Measurements from ENCODE around the gene TFDP2. TPM values are rescaled to one million over a fixed set of nuclear protein-coding genes. Genes with fewer than 3 reads are reported as not detected.

TFDP2 gene
- total RNA-seq, 2 experiments from 2014 or later: 33.1 to 34.2 TPM

DNA sequence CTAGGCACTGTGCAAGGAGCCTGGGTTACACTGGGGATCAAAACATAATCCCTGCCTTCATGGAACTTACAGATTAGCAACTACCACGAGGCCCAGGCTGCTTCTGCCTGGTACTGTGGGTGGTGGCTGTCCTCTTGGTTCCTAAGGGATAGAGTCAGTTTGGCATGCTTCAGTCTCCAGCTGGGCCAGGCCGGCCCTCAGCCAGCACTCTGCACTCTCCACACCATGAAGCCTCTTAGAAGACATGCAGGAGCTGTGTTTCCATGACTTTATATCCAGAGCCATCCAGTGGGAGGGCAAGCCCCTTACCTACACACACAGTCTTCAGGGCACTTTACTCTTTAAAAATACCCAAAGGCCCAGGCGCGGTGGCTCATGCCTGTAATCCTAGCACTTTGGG lies 218.5 kb downstream of the TFDP2 start:
- Mint-ChIP-seq H3K27me3 (no peaks in the 10 kb centered on the region), H3K27ac (no peak overlapping the region), H3K9me3 (no peaks in the 10 kb centered on the region), H3K4me3 (no peak overlapping the region), H3K36me3 (ENCODE audit: low read depth) (peaks cover 11% of the 10 kb centered on the region), H3K4me1 (ENCODE audit: low read depth) (no peaks in the 10 kb centered on the region)
- Histone ChIP-seq H3K36me3 (ENCODE audit: insufficient read depth, low read length) (no peaks in the 10 kb centered on the region), H3K27me3 (ENCODE audit: control insufficient read depth in 1 of 2, insufficient read depth in 2 of 2, low read length in 2 of 2) (no peaks in the 10 kb centered on the region), H3K4me1 (ENCODE audit: insufficient read depth, low read length) (no peaks in the 10 kb centered on the region), H3K27ac (ENCODE audit: low read depth in 1 of 2, low read length in 2 of 2) (no peak overlapping the region), H3K9me3 (ENCODE audit: control insufficient read depth in 1 of 2, insufficient read depth in 1 of 2, low read length in 2 of 2) (no peaks in the 10 kb centered on the region), H3K4me3 (ENCODE audit: low read length) (no peak overlapping the region)
- TF ChIP-seq, protein P1, sequence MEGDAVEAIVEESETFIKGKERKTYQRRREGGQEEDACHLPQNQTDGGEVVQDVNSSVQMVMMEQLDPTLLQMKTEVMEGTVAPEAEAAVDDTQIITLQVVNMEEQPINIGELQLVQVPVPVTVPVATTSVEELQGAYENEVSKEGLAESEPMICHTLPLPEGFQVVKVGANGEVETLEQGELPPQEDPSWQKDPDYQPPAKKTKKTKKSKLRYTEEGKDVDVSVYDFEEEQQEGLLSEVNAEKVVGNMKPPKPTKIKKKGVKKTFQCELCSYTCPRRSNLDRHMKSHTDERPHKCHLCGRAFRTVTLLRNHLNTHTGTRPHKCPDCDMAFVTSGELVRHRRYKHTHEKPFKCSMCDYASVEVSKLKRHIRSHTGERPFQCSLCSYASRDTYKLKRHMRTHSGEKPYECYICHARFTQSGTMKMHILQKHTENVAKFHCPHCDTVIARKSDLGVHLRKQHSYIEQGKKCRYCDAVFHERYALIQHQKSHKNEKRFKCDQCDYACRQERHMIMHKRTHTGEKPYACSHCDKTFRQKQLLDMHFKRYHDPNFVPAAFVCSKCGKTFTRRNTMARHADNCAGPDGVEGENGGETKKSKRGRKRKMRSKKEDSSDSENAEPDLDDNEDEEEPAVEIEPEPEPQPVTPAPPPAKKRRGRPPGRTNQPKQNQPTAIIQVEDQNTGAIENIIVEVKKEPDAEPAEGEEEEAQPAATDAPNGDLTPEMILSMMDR (IDR thresholded peaks at IDR 0.05): no peak
- ATAC-seq (ENCODE audit: poor library complexity) (no peak), DNase-seq (no peak)
- CTCF ChIA-PET: no interaction called here
- POLR2A ChIA-PET: no interaction called here
- intact Hi-C loops (cut with DNase I, micrococcal nuclease): no loop called here

DNA sequence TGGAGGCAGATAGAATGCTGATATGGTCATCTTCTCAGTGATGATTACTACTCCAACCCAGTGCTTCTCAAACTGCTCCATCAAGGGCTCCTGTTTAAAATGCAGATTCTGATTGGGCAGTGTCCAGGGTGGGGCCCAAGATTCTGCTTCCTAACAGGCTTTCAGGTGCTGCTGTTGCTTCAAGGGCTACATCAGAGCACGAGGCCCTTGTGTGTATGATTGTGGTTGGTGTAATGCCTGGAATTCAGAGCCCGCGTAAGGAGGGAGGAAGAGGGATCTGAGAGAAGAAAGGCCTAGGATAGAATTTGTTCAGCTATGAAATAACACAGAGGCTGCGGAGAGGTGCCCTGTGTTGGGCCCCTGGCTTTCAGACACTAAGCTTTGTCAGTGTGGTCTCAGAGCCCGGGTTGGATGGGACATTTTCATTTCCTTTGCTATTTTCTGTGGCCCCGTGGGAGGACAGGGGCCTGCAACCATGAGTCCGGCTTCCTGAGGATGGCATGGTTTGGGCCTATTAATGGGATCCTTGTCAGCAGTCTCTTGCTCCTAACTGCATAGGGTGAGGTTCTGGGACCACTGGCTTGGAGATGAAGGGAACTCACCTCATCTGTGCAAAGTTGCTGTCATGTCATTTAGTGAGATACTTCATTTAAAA lies 219.9 kb downstream of the TFDP2 start:
- Histone ChIP-seq H3K9me3 (ENCODE audit: control insufficient read depth in 1 of 2, insufficient read depth in 1 of 2, low read length in 2 of 2) (no peaks in the 10 kb centered on the region), H3K27me3 (ENCODE audit: control insufficient read depth in 1 of 2, insufficient read depth in 2 of 2, low read length in 2 of 2) (no peaks in the 10 kb centered on the region), H3K4me3 (ENCODE audit: low read length) (no peak overlapping the region), H3K36me3 (ENCODE audit: insufficient read depth, low read length) (peaks cover 3% of the 10 kb centered on the region), H3K4me1 (ENCODE audit: insufficient read depth, low read length) (no peaks in the 10 kb centered on the region), H3K27ac (ENCODE audit: low read depth in 1 of 2, low read length in 2 of 2) (no peak overlapping the region)
- TF ChIP-seq, protein P1 (IDR thresholded peaks at IDR 0.05): no peak
- intact Hi-C loops (cut with DNase I, micrococcal nuclease): no loop called here
- ChIA-PET POLR2A (no interaction called here), CTCF (no interaction called here)
- H3K27ac Mint-ChIP-seq: no peak overlapping the region
- H3K27me3 Mint-ChIP-seq: no peaks in the 10 kb centered on the region
- H3K4me3 Mint-ChIP-seq: no peak overlapping the region
- H3K4me1 Mint-ChIP-seq (ENCODE audit: low read depth): no peaks in the 10 kb centered on the region
- H3K9me3 Mint-ChIP-seq: no peaks in the 10 kb centered on the region
- DNase-seq (no peak), ATAC-seq (ENCODE audit: poor library complexity) (no peak)
- peaks cover 22% of the 10 kb centered on the region for H3K36me3 Mint-ChIP-seq (ENCODE audit: low read depth)

DNA sequence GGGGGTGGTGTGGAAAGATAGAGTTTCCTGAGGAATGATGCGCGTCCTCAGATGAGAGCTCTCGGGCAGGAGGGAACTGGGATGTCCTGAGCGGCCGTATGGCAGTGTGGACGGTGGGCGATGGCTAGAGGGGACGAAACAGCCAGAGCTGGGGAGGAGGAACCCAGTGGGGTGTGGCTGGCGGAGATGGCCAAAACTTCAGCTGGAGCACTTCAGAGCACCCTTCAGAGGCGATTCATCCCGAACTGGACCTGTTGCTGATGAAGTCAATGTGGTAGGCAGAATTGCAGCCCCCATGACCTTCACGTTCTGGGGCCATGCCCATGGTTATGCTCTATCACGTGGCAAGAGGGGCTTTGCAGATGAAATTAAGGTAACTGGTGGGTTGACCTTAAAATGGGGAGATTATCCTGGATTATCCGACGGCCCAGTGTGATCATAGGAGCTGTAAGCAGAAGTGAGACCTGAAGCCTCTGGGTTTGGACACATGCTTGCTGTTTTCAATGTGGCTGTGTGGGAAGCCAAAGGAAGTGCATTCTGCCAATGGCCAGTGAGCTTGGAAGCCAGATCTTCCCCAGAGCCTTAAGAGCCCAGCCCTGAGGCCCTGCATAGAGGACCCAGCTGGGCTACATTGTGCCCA lies 220.6 kb downstream of the TFDP2 start:
- Mint-ChIP-seq H3K4me3 (no peak overlapping the region), H3K27me3 (no peaks in the 10 kb centered on the region), H3K9me3 (no peaks in the 10 kb centered on the region), H3K27ac (no peak overlapping the region), H3K4me1 (ENCODE audit: low read depth) (no peaks in the 10 kb centered on the region), H3K36me3 (ENCODE audit: low read depth) (peaks cover 26% of the 10 kb centered on the region)
- no peaks in the 10 kb centered on the region for H3K9me3 ChIP-seq (ENCODE audit: control insufficient read depth in 1 of 2, insufficient read depth in 1 of 2, low read length in 2 of 2)
- no peak overlapping the region for H3K4me3 ChIP-seq (ENCODE audit: low read length)
- TF ChIP-seq, protein P1 (IDR thresholded peaks at IDR 0.05): no peak
- ChIA-PET CTCF (no interaction called here), POLR2A (no interaction called here)
- H3K27me3 ChIP-seq (ENCODE audit: control insufficient read depth in 1 of 2, insufficient read depth in 2 of 2, low read length in 2 of 2): no peaks in the 10 kb centered on the region
- intact Hi-C loops (cut with DNase I, micrococcal nuclease): no loop called here
- no peak for DNase-seq
- no peaks in the 10 kb centered on the region for H3K4me1 ChIP-seq (ENCODE audit: insufficient read depth, low read length)
- peaks cover 3% of the 10 kb centered on the region for H3K36me3 ChIP-seq (ENCODE audit: insufficient read depth, low read length)
- H3K27ac ChIP-seq (ENCODE audit: low read depth in 1 of 2, low read length in 2 of 2): no peak overlapping the region
- no peak for ATAC-seq (ENCODE audit: poor library complexity)

Data from CD4-positive, alpha-beta T cell (primary cell).